CD4-positive, alpha-beta T cell treated with Interleukin-17A for 1 hour (primary cell): ENCODE data around the gene GMDS.

Source experiments
- DNase-seq: peaks from one replicate; pipeline ENCODE4 v3.0.0-alpha.2; 2020

The GMDS gene

GRCh38 chr6:2203264-2203663 lies 42.1 kb downstream of the GMDS start:
- DNase-seq = no peak

- DNase-seq = no peak
Measured at GRCh38 chr6:2197984-2198383, 47.4 kb downstream of the GMDS start.

- DNase-seq = no peak
Measured at GRCh38 chr6:2197177-2197671, 48.2 kb downstream of the GMDS start.

- peak; percentile 63 for DNase-seq
Measured at GRCh38 chr6:2196079-2196679, 49.2 kb downstream of the GMDS start.

- DNase-seq = no peak
Measured at GRCh38 chr6:2194643-2195042, 50.8 kb downstream of the GMDS start.

GRCh38 chr6:2193931-2194330 lies 51.5 kb downstream of the GMDS start:
- no peak for DNase-seq

GRCh38 chr6:2192976-2193375 lies 52.4 kb downstream of the GMDS start:
- no peak for DNase-seq

GRCh38 chr6:2191390-2191740 lies 54.0 kb downstream of the GMDS start:
- DNase-seq = no peak

GRCh38 chr6:2190661-2191389 lies 54.6 kb downstream of the GMDS start:
- no peak for DNase-seq

GRCh38 chr6:2188856-2189384 lies 56.5 kb downstream of the GMDS start:
- no peak for DNase-seq

GRCh38 chr6:2188397-2188796 lies 57.0 kb downstream of the GMDS start:
- DNase-seq = no peak

- no peak for DNase-seq
Measured at GRCh38 chr6:2187826-2188225, 57.6 kb downstream of the GMDS start.

- DNase-seq = no peak
Measured at GRCh38 chr6:2186516-2186915, 58.9 kb downstream of the GMDS start.

GRCh38 chr6:2185466-2185865 lies 59.9 kb downstream of the GMDS start:
- no peak for DNase-seq

- DNase-seq = no peak
Measured at GRCh38 chr6:2184700-2185455, 60.5 kb downstream of the GMDS start.

- no peak for DNase-seq
Measured at GRCh38 chr6:2183752-2184151, 61.7 kb downstream of the GMDS start.

GRCh38 chr6:2183246-2183645 lies 62.2 kb downstream of the GMDS start:
- no peak for DNase-seq

GRCh38 chr6:2182251-2182650 lies 63.2 kb downstream of the GMDS start:
- DNase-seq = no peak

GRCh38 chr6:2181567-2181966 lies 63.8 kb downstream of the GMDS start:
- DNase-seq = no peak

- DNase-seq = no peak
Measured at GRCh38 chr6:2179950-2180349, 65.5 kb downstream of the GMDS start.

GRCh38 chr6:2179241-2179640 lies 66.2 kb downstream of the GMDS start:
- DNase-seq = no peak

GRCh38 chr6:2178125-2178524 lies 67.3 kb downstream of the GMDS start:
- no peak for DNase-seq

GRCh38 chr6:2175825-2176224 lies 69.6 kb downstream of the GMDS start:
- no peak for DNase-seq
